Cardiac fibroblast (primary cell): ENCODE results near the gene TGIF2.

Experiments used
- DNase-seq, 2 donors: peaks; one replicate each; pipeline versions ENCODE4 v3.0.0 to v3.0.0-alpha.2; 2010; ENCODE audit warnings: low read depth in 2 of 2
- H3K4me3 ChIP-seq, 2 donors: replicated peaks in 1 of 2; 1 replicate in 1 of 2; 2 replicates in 1 of 2; pipeline ENCODE4 v1.5.1; 2011; ENCODE audit warnings: low read depth in 2 of 2, low read length in 2 of 2, mild to moderate bottlenecking in 2 of 2, moderate library complexity in 1 of 2
- TF ChIP-seq, protein P1 (sequence below): IDR thresholded peaks from one replicate; pipeline ENCODE4 v1.5.1; 2011; ENCODE audit warnings: low read depth, mild to moderate bottlenecking, low read length, inconsistent platforms

TGIF2 gene

DNA sequence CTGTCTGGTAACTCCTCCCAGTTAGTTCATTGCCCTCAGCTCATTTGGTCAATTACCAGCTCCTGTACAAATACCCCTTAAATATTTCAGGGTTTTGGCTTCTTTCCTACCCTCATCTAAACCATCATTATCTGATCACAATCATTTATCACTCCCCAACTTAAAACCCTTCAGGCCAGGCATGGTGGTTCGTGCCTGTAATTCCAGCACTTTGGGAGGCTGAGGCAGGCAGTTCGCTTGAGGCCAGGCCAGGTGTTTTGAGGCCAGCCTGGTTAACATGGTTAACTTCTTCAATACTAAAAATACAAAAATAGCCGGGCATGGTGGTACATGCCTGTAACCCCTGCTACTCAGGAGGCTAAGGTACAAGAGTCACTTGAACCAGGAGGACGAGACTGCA, 9.4 kb downstream of the TGIF2 start:
- no peak for DNase-seq
- H3K4me3 ChIP-seq: no peak overlapping the region
- TF ChIP-seq, protein P1, sequence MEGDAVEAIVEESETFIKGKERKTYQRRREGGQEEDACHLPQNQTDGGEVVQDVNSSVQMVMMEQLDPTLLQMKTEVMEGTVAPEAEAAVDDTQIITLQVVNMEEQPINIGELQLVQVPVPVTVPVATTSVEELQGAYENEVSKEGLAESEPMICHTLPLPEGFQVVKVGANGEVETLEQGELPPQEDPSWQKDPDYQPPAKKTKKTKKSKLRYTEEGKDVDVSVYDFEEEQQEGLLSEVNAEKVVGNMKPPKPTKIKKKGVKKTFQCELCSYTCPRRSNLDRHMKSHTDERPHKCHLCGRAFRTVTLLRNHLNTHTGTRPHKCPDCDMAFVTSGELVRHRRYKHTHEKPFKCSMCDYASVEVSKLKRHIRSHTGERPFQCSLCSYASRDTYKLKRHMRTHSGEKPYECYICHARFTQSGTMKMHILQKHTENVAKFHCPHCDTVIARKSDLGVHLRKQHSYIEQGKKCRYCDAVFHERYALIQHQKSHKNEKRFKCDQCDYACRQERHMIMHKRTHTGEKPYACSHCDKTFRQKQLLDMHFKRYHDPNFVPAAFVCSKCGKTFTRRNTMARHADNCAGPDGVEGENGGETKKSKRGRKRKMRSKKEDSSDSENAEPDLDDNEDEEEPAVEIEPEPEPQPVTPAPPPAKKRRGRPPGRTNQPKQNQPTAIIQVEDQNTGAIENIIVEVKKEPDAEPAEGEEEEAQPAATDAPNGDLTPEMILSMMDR: no peak

DNA sequence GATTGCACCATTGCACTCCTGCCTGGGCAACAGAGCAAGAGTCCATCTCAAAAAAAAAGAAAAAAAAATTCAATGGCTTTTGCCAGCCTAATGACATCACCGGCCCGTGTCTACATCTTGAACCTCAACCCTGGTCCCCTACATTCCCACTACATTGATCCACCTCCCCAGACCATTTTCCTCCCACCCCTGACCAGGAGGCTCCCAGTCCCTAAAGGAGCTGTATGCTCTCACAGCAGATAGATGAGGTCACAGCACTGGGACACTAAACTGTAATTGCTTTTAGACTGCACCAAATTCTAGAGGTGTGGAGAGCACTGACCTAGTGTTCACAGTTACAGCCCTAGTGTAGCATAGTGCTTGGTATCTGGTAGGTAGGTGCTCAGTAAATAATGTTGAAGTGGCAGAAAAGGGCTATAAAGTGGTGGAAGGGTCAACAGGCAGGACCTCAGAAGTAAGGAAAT, 10.7 kb downstream of the TGIF2 start:
- TF ChIP-seq, protein P1: no peak
- no peak overlapping the region for H3K4me3 ChIP-seq
- no peak for DNase-seq

DNA sequence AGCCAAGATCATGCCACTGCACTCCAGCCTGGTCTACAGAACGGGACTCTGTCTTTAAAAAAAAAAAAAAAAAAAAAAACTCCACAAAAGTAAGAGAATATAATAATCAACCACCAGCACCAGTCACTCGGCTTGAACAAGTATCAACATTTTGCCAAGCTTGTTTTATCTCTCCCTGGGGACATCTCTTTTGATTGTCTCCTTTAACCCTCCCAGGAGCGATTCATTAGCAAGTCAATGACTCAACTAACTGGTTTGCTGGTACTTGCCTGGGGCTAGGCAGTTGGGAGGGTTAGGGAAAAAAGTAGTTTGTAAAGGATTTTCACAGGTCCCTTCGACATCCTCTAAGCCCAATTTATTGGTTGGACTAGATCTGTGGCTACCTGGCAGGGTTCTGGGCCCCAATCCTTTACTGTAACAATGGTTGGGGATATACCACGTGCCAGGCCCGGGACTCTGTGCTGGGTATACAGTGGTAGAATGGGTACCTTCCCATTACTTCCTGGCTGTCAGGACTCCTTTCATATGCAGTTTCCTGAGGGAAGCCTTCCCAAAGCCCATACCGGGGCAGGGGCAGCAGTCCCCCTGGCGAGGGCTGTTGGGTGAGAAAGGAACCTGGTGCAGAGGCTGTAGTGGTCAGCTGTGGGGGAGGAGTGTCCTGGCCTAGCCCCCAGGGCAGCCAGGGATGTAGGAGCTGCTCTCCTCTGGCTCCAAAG, 12.2 kb downstream of the TGIF2 start:
- H3K4me3 ChIP-seq: no peak overlapping the region
- TF ChIP-seq, protein P1: no peak
- DNase-seq: peak; percentile 39 to 40

DNA sequence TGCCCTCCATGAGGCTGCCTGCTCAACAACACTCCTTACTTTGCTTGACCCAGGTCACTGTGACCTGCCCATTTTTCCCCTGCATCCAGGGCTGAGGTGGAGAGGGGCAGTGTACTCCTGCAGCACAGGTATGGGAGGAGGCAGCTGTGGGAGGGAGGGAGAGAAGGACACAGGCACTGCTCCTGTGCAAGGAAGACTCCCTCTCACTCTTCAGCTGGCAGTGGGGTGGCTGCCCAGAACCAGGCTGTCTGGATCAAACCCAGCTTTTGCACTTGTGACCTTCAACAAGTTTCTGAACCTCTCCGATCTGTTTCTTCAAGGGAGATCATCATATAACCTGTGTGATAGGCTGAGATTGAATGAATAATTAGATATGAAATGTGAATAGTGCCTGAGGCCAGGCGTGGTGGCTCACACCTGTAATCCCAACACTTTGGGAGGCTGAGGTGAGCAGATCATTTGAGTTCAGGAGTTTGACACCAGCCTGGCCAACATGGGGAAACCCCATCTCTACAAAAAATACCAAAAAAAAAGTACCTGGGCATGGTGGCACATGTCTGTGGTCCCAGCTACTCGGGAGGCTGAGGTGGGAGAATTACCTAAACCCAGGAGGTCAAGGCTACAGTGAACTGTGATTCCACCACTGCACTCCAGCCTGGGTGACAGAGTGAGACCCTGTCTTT, 14.1 kb downstream of the TGIF2 start:
- no peak overlapping the region for H3K4me3 ChIP-seq
- TF ChIP-seq, protein P1: no peak
- DNase-seq: no peak

DNA sequence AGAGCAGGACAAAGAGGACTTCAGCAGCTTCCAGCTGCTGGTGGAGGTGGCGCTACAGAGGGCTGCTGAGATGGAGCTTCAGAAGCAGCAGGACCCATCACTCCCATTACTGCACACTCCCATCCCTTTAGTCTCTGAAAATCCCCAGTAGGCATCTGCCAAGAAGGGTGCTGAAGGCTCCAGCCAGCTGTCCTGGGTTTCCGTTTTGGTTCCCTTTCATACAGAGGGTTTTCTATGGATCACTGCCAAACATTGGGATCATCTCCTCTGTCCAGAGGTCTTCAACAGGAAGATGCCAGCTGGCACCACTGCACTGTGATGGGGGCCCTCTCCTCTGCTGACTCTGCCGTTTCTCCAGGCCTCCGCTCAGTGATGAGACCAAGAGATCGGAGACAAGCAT, 17.9 kb downstream of the TGIF2 start:
- TF ChIP-seq, protein P1: no peak
- DNase-seq: no peak
- no peak overlapping the region for H3K4me3 ChIP-seq

DNA sequence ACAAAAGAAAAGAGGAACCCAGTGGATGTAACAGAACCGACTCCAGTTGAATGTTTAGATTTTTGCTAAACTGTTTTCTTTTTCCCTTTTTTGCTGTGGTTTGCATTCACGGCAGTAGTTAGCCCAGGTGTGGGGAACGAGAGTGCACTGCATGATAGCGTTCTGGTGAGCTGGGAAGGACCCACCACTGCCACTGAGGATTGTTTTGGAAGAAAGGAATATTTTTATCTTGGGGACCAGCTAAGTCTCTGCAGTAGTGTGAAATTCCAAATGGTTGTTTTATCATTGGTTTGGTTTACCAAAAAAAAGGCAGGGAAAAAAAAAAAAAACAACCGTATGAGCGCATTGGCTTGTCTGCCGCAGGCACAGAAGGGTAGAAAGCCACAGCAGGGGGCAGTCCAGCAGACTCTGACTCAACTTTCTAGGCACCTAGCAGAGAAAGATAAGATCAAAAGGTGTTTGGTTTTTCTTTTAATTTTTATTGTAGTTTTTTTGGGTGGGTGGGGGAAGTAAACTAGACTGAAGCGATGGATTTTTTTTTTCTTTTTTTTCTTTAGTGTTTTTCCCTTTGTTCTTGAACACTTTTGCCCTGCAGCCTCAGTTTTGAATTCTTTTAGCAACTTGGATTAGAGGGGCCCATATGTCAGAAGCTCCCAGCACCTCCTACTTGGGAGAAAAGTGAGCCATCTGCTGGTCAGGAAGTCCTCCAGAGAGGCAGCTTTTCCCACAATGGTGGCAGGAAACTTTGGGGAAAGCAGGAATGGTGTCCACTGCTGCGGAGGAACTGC, 18.7 kb downstream of the TGIF2 start:
- DNase-seq: peak in 1 of 2 donors; percentile 42
- TF ChIP-seq, protein P1: peak; percentile 25
- H3K4me3 ChIP-seq: no peak overlapping the region
